Measurements from ENCODE around the gene EFHD1.
A peak's percentile ranks its signal among the peaks of the same experiment; 100 is the strongest.

EFHD1 gene

DNA sequence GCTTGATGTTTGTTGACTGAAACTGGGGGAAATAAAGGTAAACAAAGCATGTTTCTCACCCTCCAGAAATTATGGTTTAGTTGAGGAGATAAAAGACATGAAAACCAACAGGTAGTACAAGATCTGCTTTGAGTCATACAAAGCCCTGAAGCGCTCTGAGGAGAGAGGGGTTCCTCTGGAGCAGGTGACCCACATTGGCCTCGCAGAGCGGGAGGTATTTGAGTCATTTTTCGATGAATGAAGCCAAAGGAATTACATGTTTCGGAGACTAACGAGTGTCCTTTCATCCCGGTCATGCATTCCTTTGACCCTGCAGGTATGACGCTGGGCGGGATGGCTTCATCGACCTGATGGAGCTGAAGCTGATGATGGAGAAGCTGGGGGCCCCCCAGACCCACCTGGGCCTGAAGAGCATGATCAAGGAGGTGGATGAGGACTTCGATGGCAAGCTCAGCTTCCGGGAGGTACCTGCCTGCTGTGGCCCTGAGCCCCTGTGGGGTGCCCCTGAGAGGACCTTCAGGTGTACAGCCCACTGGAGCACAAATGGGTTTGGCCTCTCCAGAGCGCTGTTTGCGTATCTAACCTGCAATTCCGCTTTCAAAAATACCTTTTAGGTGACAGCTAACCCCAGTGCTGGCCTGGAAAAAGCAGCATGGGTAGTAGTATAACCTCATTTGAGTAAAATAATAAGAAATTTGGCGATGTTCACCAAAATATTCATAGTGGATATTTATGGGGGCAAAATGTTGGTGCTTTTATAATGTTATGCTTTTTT lies 29.3 kb downstream of the EFHD1 start:
- TF ChIP-seq, protein P1, sequence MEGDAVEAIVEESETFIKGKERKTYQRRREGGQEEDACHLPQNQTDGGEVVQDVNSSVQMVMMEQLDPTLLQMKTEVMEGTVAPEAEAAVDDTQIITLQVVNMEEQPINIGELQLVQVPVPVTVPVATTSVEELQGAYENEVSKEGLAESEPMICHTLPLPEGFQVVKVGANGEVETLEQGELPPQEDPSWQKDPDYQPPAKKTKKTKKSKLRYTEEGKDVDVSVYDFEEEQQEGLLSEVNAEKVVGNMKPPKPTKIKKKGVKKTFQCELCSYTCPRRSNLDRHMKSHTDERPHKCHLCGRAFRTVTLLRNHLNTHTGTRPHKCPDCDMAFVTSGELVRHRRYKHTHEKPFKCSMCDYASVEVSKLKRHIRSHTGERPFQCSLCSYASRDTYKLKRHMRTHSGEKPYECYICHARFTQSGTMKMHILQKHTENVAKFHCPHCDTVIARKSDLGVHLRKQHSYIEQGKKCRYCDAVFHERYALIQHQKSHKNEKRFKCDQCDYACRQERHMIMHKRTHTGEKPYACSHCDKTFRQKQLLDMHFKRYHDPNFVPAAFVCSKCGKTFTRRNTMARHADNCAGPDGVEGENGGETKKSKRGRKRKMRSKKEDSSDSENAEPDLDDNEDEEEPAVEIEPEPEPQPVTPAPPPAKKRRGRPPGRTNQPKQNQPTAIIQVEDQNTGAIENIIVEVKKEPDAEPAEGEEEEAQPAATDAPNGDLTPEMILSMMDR (IDR thresholded peaks at IDR 0.05; ENCODE audit: low read depth, low read length, missing control alignments) = no peak
- H3K4me3 ChIP-seq (ENCODE audit: low read depth, low read length) = no peak overlapping the region
- DNase-seq (ENCODE audit: low read depth) = no peak

DNA sequence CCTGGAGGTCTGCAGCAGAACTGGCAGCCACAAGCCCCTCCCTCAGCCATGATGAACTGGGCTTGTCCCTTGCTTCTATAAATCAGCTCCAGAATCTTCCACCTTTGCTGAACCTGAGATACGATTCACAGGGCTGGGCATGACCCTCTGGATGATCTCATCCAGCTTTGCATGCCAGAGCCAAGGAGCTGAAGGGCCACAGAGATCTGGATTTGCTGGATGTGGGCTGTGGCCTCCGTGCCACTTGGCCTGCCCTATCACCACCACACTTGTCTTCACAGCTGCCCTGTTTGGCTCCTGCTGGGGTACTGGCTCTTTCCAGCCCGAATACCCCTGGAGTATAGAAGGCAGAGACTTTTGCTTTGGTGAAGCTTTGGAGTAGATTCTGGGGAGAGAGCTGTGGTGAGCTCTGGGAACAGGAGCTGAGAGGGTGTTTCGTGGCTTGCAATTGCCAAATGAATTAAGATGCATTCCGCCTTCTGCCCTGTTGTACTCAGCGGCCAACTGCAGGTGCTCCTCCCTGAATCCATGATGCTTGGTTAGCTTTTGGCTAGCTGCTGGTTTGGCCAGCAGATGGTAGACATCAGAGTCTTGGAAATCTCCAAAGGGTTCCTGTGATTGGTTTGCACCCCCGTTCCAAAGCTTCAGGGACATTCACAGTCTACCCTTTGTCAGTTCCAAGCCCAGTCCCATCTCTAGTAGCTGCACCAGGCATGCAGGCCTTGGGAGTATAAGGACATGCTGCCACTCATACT lies 32.8 kb downstream of the EFHD1 start:
- TF ChIP-seq, protein P1 (IDR thresholded peaks at IDR 0.05; ENCODE audit: low read depth, low read length, missing control alignments) = no peak
- no peak overlapping the region for H3K4me3 ChIP-seq (ENCODE audit: low read depth, low read length)
- DNase-seq (ENCODE audit: low read depth) = no peak

DNA sequence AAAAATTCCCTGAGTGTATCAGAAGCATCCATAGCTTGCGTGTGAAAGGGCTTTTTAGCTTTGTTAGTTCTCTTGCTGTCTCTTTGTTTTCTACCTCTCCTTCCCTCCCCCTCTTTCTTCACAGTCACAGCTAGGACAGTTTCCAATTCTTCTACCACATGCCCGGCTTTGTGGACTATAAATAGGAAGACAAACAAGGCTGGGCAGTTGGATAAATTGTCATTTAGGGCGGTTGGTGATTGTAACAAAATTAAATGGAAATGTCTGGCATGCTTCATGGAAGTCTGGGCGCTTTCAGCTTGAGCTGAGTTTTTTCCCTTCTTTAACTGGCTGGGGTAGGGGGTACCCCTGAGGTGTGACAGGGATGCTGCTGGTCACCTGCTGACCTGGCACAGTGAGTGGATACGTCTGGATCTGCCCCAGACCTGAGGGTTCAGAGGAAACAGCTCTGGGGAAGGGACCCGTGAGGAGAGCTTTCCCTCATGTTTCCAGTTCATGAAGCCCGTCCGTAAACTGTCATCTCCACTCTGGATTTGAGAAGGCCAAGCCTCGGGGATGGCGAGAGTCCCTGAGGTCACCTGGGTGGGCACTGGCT lies 34.7 kb downstream of the EFHD1 start:
- DNase-seq (ENCODE audit: low read depth) = no peak
- TF ChIP-seq, protein P1 (IDR thresholded peaks at IDR 0.05; ENCODE audit: low read depth, low read length, missing control alignments) = no peak
- H3K4me3 ChIP-seq (ENCODE audit: low read depth, low read length) = no peak overlapping the region

DNA sequence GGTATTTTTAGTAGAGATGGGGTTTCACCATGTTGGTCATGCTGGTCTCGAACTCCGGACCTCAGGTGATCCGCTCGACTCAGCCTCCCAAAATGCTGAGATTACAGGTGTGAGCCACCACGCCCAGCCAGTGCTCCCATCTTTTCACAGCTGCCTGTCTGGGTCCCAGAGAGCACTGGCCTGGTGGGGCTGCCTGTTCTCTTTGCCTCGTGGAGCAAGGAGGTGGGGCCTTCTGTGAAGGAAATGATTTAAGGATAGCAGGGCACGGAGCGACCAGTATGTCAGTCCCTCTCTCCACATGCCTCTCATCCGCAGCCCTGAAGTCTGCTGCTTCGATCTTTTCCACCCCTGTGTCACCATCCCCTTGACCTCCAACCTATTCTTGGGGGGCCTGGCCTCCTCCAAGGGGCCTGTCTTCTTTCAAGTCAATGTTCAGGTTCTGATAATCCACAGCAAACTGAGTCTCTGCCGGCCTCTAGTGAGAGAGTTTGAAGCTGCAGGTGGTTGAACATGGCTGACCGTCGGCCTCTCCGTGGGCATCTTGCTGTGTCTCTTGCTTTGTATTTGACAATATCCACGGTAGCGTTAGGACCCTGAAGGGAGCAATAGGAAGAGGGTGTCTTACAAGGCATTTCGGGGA lies 35.5 kb downstream of the EFHD1 start:
- no peak for DNase-seq (ENCODE audit: low read depth)
- no peak overlapping the region for H3K4me3 ChIP-seq (ENCODE audit: low read depth, low read length)
- TF ChIP-seq, protein P1 (IDR thresholded peaks at IDR 0.05; ENCODE audit: low read depth, low read length, missing control alignments) = peak; percentile 27

DNA sequence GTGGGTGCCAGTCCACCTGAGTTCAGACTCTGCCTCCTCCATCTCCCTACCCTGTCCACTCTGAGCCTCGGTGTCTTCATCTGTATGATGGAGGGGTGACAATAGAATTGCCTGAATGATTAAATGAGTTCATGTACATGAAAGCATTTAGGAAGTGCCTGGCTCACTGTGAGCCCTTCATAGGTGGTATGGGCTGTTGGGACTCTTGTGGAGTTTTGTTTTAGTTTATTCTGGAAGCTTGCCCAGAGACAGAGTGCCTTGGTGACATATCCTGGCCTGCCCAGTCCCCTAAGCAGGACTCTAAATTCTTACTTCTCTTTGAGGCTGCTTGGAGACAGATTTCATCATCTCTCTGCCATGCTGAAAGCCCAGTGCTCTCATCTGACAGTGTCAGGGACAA lies 39.2 kb downstream of the EFHD1 start:
- DNase-seq (ENCODE audit: low read depth) = no peak
- TF ChIP-seq, protein P1 (IDR thresholded peaks at IDR 0.05; ENCODE audit: low read depth, low read length, missing control alignments) = no peak
- no peak overlapping the region for H3K4me3 ChIP-seq (ENCODE audit: low read depth, low read length)

DNA sequence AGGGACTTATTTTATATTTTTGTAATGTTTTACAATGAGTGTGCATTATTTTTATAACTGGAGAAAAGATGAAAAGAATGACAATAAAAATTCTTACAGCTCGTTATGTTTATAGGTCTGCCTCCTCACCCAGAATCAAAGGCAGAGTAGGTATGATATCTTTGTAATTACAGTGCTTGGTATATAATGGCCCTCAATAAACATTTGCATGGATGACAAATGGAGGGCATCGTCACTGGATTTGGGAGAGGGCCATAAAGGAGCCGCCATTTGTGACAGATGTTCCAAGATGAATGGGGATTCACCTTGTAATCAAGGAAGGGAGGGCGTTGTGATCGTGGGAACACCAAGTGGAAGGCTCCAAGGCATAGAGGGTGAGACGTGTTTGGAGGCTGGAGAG lies 41.1 kb downstream of the EFHD1 start:
- DNase-seq (ENCODE audit: low read depth) = no peak
- no peak overlapping the region for H3K4me3 ChIP-seq (ENCODE audit: low read depth, low read length)
- TF ChIP-seq, protein P1 (IDR thresholded peaks at IDR 0.05; ENCODE audit: low read depth, low read length, missing control alignments) = no peak
